ENCODE results near the gene MVK.
A peak's percentile ranks its signal among the peaks of the same experiment; 100 is the strongest.

Gene MVK

GRCh38 chr12:109613649-109614455 is 40.3 kb downstream of the MVK start:
- Mint-ChIP-seq H3K27ac (no peak overlapping the region), H3K27me3 (peaks cover 61% of the 10 kb centered on the region), H3K9me3 (no peaks in the 10 kb centered on the region), H3K4me3 (no peak overlapping the region), H3K4me1 (no peaks in the 10 kb centered on the region)
- DNase-seq (no peak), ATAC-seq (no peak)

GRCh38 chr12:109615556-109616229 is 42.1 kb downstream of the MVK start:
- H3K4me1 Mint-ChIP-seq, result no peaks in the 10 kb centered on the region
- ATAC-seq (no peak), DNase-seq (no peak)
- peaks cover 65% of the 10 kb centered on the region for H3K27me3 Mint-ChIP-seq
- H3K27ac Mint-ChIP-seq, result peak overlapping the region in 1 of 2 donors; percentile 34
- no peaks in the 10 kb centered on the region for H3K9me3 Mint-ChIP-seq
- no peak overlapping the region for H3K4me3 Mint-ChIP-seq

GRCh38 chr12:109617491-109617890 is 43.9 kb downstream of the MVK start:
- Mint-ChIP-seq H3K4me3 (no peak overlapping the region), H3K27me3 (peaks cover 67% of the 10 kb centered on the region), H3K9me3 (no peaks in the 10 kb centered on the region), H3K27ac (no peak overlapping the region), H3K4me1 (peaks cover 10% of the 10 kb centered on the region)
- no peak for DNase-seq
- ATAC-seq, result no peak

- Mint-ChIP-seq H3K27me3 (peaks cover 67% of the 10 kb centered on the region), H3K27ac (peak overlapping the region in 1 of 2 donors; percentile 19), H3K9me3 (no peaks in the 10 kb centered on the region), H3K4me1 (peaks cover 10% of the 10 kb centered on the region), H3K4me3 (no peak overlapping the region)
- DNase-seq, result no peak
- no peak for ATAC-seq
Observed at GRCh38 chr12:109618082-109618481, 44.5 kb downstream of the MVK start.

- H3K27me3 Mint-ChIP-seq, result peaks cover 62% of the 10 kb centered on the region
- no peak for ATAC-seq
- DNase-seq, result no peak
- H3K4me1 Mint-ChIP-seq, result peaks cover 10% of the 10 kb centered on the region
- H3K27ac Mint-ChIP-seq, result no peak overlapping the region
- H3K4me3 Mint-ChIP-seq, result no peak overlapping the region
- H3K9me3 Mint-ChIP-seq, result no peaks in the 10 kb centered on the region
Observed at GRCh38 chr12:109619002-109619604, 45.5 kb downstream of the MVK start.

GRCh38 chr12:109621211-109621694 is 47.7 kb downstream of the MVK start:
- ATAC-seq, result no peak
- Mint-ChIP-seq H3K4me3 (no peak overlapping the region), H3K9me3 (no peaks in the 10 kb centered on the region), H3K27me3 (peaks cover 49% of the 10 kb centered on the region), H3K4me1 (peaks cover 10% of the 10 kb centered on the region), H3K27ac (no peak overlapping the region)
- no peak for DNase-seq

GRCh38 chr12:109621901-109622364 is 48.3 kb downstream of the MVK start:
- peaks cover 10% of the 10 kb centered on the region for H3K4me1 Mint-ChIP-seq
- no peak for ATAC-seq
- H3K4me3 Mint-ChIP-seq, result no peak overlapping the region
- no peaks in the 10 kb centered on the region for H3K9me3 Mint-ChIP-seq
- no peak overlapping the region for H3K27ac Mint-ChIP-seq
- no peak for DNase-seq
- peaks cover 43% of the 10 kb centered on the region for H3K27me3 Mint-ChIP-seq

- peaks cover 10% of the 10 kb centered on the region for H3K4me1 Mint-ChIP-seq
- DNase-seq, result no peak
- H3K9me3 Mint-ChIP-seq, result no peaks in the 10 kb centered on the region
- H3K27ac Mint-ChIP-seq, result no peak overlapping the region
- ATAC-seq, result peak; percentile 43
- no peak overlapping the region for H3K4me3 Mint-ChIP-seq
- H3K27me3 Mint-ChIP-seq, result peaks cover 50% of the 10 kb centered on the region
Observed at GRCh38 chr12:109624467-109624866, 50.9 kb downstream of the MVK start.

- no peak overlapping the region for H3K27ac Mint-ChIP-seq
- H3K9me3 Mint-ChIP-seq, result no peaks in the 10 kb centered on the region
- peaks cover 10% of the 10 kb centered on the region for H3K4me1 Mint-ChIP-seq
- no peak for DNase-seq
- H3K27me3 Mint-ChIP-seq, result peaks cover 50% of the 10 kb centered on the region
- peak; percentile 15 for ATAC-seq
- no peak overlapping the region for H3K4me3 Mint-ChIP-seq
Observed at GRCh38 chr12:109625131-109625559, 51.6 kb downstream of the MVK start.

- DNase-seq (no peak), ATAC-seq (no peak)
- H3K4me3 Mint-ChIP-seq, result no peak overlapping the region
- H3K9me3 Mint-ChIP-seq, result no peaks in the 10 kb centered on the region
- peaks cover 53% of the 10 kb centered on the region for H3K27me3 Mint-ChIP-seq
- H3K27ac Mint-ChIP-seq, result no peak overlapping the region
- peaks cover 10% of the 10 kb centered on the region for H3K4me1 Mint-ChIP-seq
Observed at GRCh38 chr12:109625749-109626377, 52.3 kb downstream of the MVK start.

- Mint-ChIP-seq H3K27ac (no peak overlapping the region), H3K9me3 (no peaks in the 10 kb centered on the region), H3K4me3 (no peak overlapping the region), H3K4me1 (peaks cover 5% of the 10 kb centered on the region), H3K27me3 (peaks cover 48% of the 10 kb centered on the region)
- no peak for ATAC-seq
- no peak for DNase-seq
Observed at GRCh38 chr12:109626378-109627115, 53.0 kb downstream of the MVK start.

- no peaks in the 10 kb centered on the region for H3K9me3 Mint-ChIP-seq
- H3K4me1 Mint-ChIP-seq, result no peaks in the 10 kb centered on the region
- H3K4me3 Mint-ChIP-seq, result no peak overlapping the region
- H3K27ac Mint-ChIP-seq, result no peak overlapping the region
- peaks cover 37% of the 10 kb centered on the region for H3K27me3 Mint-ChIP-seq
- ATAC-seq (no peak), DNase-seq (no peak)
Observed at GRCh38 chr12:109627633-109628032, 54.0 kb downstream of the MVK start.

GRCh38 chr12:109630107-109630506 is 56.5 kb downstream of the MVK start:
- Mint-ChIP-seq H3K4me1 (no peaks in the 10 kb centered on the region), H3K27me3 (peaks cover 29% of the 10 kb centered on the region), H3K9me3 (peaks cover 0 to 4% of the 10 kb centered on the region in 2 donors), H3K4me3 (no peak overlapping the region), H3K27ac (no peak overlapping the region)
- DNase-seq (no peak), ATAC-seq (no peak)

GRCh38 chr12:109630815-109631214 is 57.2 kb downstream of the MVK start:
- Mint-ChIP-seq H3K4me1 (no peaks in the 10 kb centered on the region), H3K27me3 (peaks cover 29% of the 10 kb centered on the region), H3K9me3 (peaks cover 0 to 4% of the 10 kb centered on the region in 2 donors), H3K27ac (no peak overlapping the region), H3K4me3 (no peak overlapping the region)
- ATAC-seq (no peak), DNase-seq (no peak)

GRCh38 chr12:109631302-109631701 is 57.7 kb downstream of the MVK start:
- ATAC-seq (no peak), DNase-seq (no peak)
- no peaks in the 10 kb centered on the region for H3K4me1 Mint-ChIP-seq
- peaks cover 0 to 4% of the 10 kb centered on the region in 2 donors for H3K9me3 Mint-ChIP-seq
- H3K27ac Mint-ChIP-seq, result no peak overlapping the region
- H3K27me3 Mint-ChIP-seq, result peaks cover 29% of the 10 kb centered on the region
- no peak overlapping the region for H3K4me3 Mint-ChIP-seq

Data from stimulated activated naive CD8-positive, alpha-beta T cell treated with anti-CD3 and anti-CD28 coated beads, Interleukin-15, amount 100 ng/mL, for 72 hours (primary cell).